Measurements from ENCODE around the gene PTH2.

Gene PTH2

GRCh38 chr19:49411681-49412326 lies 11.4 kb downstream of the PTH2 start:
- no peak for DNase-seq (ENCODE audit: low read depth in 2 of 2)

DNA sequence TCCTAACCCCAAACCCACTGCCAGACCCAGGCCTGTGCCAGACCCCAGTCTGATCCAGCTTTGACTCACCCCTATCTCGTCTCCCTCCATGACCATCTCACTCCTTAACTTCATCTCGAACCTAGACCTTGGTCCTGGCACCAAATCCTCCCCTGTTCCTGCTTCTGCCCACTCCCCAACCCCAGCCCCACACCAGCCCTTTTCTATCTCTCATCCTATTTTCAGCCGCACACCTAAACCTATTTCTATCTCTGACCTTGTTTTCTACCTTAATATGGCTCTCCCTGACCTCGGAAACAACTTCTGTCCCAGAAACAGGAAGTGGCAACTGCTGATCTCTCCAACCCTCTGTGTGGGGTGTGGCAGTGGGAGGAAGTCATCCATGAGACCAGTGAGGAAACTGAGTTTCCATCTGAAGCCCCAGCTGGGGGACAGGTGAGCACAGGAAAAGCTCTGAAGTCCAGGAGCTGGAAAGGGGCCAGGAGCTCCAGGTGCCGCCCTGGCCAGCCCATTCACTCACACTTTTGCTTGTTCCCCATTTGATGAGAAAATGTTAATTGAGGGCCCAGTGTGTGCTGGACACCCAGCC lies 13.7 kb downstream of the PTH2 start:
- no peak for DNase-seq (ENCODE audit: low read depth in 2 of 2)

DNA sequence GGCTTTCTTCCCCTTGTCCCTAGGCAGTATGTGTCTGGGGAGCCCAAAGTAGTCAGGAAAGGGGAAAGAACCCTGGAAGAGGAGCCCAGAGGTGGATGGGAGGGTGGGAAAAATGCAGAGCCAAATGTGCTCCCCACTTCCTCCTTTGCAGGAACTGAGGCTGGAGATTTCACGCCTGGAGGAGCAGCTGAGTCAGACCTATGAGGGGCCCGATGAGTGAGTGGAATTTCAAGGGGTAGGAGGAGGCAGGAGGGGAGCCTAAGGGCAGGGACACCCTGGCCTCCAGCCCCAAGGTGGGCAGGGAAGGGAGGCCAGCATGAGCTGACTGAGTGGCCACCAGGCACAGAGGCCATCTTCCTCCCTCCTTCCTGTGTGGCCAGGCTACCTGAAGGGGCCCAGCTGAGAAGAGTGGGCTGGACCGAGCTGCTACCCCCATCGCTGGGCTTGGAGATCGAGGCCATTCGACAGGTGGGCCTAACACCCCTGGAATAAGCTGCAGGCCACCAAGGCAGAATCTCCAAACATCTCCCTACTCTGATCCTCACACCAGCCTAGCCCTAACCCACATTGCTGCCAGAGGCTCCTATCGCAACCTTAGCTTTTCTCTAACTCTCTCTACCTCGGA lies 14.3 kb downstream of the PTH2 start:
- no peak for DNase-seq (ENCODE audit: low read depth in 2 of 2)

DNA sequence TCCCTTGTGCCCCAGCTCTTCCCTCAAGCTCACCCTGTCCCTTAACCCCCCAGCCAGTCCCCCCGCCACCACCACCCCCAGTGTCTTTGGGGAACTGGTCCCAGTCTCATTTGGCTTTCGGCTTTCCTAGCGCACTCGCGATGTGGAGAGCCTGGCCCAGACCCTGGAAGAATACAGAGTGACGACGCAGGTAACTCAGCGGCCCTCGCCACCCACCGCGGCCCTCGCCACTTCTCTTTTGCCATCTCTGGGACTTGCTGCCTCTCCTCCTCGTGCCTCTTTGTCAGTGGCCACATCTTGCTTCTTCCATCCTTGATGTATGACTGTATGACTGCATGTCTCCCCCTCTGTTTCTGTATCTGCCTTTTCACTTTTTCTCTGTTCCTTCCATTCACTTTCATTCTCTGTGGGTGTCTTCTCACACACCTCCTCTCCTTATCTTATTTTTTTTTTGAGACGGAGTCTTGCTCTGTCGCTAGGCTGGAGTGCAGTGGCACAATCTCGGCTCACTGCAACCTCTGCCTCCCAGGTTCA lies 15.7 kb downstream of the PTH2 start:
- no peak for DNase-seq (ENCODE audit: low read depth in 2 of 2)

DNA sequence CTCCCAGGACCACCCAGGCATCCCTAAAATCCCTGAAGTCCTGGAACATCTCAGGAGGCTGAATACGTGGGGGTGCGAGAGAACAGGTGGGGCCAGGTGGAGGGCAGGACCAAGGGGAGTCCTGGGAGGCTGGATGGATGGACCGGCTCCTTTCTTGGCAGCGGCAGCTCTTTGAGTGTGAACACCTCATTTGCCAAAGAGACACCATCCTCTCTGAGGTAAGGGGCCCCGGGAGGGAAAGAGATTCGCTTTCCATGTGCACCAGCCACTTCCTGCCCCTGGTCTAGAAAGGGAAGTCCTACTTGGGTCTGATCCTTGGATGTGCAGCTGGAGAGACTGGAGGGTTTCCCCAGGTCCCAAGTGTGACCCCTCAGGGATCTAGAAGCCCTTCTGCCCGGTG lies 16.2 kb downstream of the PTH2 start:
- DNase-seq (ENCODE audit: low read depth in 2 of 2) = no peak

- no peak for DNase-seq (ENCODE audit: low read depth in 2 of 2)
These were observed 19.6 kb downstream of the PTH2 start for GRCh38 chr19:49403404-49404187.

DNA sequence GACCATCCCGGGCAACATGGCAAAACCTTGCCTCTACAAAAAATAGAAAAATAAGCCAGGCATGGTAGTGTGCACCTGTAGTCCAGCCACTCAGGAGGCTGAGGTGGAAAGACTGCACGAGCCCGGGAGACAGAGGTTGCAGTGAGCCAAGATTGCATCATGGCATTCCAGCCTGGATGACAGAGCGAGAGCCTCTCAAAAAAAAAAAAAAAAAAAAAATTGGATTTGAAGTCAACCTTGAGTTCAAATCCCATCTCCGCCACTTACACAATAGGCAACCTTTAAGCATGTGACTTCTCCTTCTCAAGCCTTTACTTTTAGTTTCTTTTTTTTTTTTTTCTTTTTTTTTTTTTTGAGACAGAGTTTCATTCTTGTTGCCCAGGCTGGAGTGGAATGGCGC lies 23.2 kb downstream of the PTH2 start:
- DNase-seq (ENCODE audit: low read depth in 2 of 2) = no peak

DNA sequence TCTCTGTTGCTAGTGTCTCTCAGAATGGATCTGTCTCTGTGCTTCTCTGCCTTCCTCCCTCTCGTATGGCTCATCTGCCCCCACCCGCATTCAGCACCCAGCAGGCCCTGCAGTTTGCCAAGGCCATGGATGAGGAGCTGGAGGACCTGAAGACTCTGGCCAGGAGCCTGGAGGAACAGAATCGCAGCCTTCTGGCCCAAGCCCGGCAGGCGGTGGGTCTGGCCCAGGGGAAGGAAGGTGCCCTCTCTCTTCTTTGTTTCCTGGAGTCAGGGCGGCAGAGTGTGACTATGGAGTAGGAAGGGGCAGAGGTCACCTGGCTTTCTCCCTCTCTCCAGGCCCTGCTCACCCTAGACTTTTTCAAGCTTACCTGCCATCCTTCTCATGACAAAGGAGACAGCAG lies 24.3 kb downstream of the PTH2 start:
- no peak for DNase-seq (ENCODE audit: low read depth in 2 of 2)

- DNase-seq (ENCODE audit: low read depth in 2 of 2) = no peak
These were observed 25.1 kb downstream of the PTH2 start for GRCh38 chr19:49398001-49398615.

DNA sequence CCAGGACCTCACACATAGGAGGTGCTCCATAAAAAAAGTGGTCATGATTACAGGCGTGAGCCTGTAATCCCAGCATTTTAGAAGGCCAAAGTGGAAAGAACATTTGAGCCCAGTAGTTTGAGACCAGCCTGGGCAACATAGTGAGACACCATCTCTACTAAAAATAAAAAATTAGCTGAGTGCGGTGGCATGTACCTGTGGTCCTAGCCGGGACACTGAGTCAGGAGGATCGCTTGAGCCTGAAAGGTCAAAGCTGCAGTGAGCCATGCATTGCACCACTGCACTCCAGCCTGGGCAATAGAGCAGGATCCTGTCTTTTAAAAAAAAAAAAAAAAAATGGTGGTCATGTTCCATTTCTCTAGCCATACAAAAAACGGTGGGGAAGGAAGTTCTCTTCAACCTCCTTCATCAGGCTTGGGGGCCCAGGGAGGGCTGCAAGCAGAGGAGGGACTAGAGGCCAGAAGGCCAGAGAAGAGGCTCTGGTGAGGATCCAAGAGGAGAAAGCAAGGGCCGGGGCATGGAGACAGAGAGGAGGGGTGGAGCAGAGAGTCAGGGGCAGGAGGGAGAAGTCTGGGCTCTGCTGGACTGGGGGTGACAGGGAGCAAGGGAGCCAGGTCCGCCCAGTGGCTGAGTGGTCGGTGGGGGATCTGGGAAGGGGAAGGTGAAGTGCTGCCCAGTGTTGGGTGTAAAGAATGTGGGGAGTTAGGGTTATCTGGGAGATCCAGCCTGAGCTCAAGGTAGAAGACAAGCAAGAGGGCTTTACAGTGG lies 26.3 kb downstream of the PTH2 start:
- DNase-seq (ENCODE audit: low read depth in 2 of 2) = no peak

- no peak for DNase-seq (ENCODE audit: low read depth in 2 of 2)
These were observed 27.4 kb downstream of the PTH2 start for GRCh38 chr19:49395581-49396407.

- DNase-seq (ENCODE audit: low read depth in 2 of 2) = no peak
These were observed 29.4 kb downstream of the PTH2 start for GRCh38 chr19:49393881-49394280.

DNA sequence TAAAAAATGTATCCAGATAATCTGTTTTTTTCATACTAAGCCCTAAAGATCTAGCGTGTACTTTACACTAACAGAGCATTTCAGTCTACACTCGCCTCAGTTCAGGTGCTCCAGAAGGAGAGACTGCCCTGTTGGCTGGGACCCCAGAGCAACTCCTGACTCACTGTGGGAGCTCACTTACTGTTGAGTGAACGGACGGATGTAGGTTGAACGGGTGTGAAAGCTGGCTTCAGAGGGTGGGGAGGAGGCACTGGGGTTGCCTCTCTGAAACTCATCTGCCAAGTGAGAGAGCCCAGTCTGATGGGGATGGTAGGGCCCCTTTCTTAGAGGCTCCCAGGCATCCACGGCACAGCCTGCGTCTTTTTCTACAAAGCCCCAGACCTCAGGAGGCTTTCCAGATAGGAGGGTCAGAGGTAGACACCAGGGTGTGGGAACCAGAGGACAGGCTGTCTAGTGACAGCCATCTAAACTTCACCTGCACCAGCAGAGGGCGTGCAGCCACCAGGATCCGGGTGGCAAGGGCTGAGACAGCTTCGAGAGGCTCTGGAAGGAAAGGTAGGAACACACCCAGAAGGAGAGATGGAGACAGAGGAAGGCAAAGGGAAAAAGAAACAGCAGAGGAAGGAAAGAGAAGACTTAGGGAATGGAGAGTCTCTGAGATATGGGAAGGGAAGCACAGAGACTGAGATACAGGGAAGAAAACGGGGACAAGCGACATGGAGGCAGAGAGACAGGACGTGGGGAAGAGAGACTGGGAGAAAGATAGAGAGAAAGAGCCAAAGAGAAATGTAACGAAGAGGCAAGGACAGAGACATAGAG lies 31.5 kb downstream of the PTH2 start:
- DNase-seq (ENCODE audit: low read depth in 2 of 2) = peak; percentile 56 to 63

- no peak for DNase-seq (ENCODE audit: low read depth in 2 of 2)
These were observed 32.3 kb downstream of the PTH2 start for GRCh38 chr19:49390929-49391359.

- DNase-seq (ENCODE audit: low read depth in 2 of 2) = no peak
These were observed 32.9 kb downstream of the PTH2 start for GRCh38 chr19:49390131-49390928.

- DNase-seq (ENCODE audit: low read depth in 2 of 2) = no peak
These were observed 33.8 kb downstream of the PTH2 start for GRCh38 chr19:49389406-49389805.

GRCh38 chr19:49387936-49388372 lies 35.3 kb downstream of the PTH2 start, which contains the start of gene KASH5:
KASH5 (plus strand) TSS chr19:49388249; CDS start chr19:49390884, 2,635 bp downstream.
- DNase-seq (ENCODE audit: low read depth in 2 of 2) = peak; percentile 70 to 90

- no peak for DNase-seq (ENCODE audit: low read depth in 2 of 2)
These were observed 39.6 kb downstream of the PTH2 start for GRCh38 chr19:49383599-49383998.
